ENCODE data around the gene POP7.

Gene POP7

DNA sequence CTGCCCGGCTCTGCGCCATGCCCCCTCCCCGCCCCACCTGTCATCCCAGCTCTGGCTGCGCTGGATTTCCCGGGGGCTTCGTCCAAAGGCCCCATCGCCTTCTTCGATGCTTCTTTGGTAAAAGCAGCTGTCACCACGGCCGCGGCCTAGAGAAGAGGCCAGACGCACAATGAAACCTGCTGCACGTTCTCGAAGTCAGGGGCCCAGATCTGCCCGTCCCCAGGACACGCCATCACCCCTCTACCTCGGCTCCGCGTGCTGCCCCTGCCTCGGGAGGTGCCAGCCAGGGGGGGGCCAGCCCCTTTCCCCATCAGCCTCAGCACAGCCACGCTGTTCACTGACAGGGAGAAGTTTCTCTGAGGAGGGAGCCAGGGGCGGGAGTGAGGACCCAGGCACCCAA lies 18.7 kb upstream of the POP7 start:
- in situ Hi-C loops (cut with HindIII; ENCODE audit: low sequenced_read_pairs): no loop called here
- DNase-seq (ENCODE audit: low read depth): no peak
- no peak for TF ChIP-seq CTCF (IDR thresholded peaks at IDR 0.05; ENCODE audit: low read depth, low read length, missing control alignments)

DNA sequence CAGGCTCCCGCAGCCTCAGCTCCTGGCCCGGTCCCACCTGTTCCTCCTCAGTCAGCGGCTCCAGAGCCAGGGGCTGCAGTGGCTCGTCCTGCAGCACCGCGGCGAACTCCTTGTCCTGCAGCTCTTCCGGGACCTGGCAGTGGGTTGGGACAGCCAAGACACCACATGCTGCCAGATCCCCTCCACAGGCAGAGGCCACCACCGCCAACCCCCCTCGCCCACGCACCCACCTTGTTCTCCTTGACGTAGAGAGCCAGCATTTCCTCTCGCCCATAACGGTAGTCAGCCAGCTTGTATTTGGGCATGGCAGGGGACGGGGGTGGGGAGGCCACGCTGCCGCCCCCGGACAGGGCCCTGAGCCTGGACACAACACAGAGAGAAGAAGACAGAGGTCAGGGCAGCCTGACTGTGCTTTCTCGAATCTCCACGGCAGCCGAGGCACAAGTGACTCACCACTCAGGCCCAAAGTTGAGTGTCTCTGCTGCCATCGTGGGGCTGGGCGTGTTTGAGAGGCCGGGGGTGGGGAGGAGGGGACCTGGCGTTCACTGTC lies 18.1 kb upstream of the POP7 start:
- no peak overlapping the region for H3K4me3 ChIP-seq (ENCODE audit: low read depth, low read length)
- in situ Hi-C loops (cut with HindIII; ENCODE audit: low sequenced_read_pairs): no loop called here
- DNase-seq (ENCODE audit: low read depth): no peak
- TF ChIP-seq CTCF (IDR thresholded peaks at IDR 0.05; ENCODE audit: low read depth, low read length, missing control alignments): no peak

More for the DNA sequence above, 18.7 kb upstream of the POP7 start:
- no peak overlapping the region for H3K4me3 ChIP-seq (ENCODE audit: low read depth, low read length)

DNA sequence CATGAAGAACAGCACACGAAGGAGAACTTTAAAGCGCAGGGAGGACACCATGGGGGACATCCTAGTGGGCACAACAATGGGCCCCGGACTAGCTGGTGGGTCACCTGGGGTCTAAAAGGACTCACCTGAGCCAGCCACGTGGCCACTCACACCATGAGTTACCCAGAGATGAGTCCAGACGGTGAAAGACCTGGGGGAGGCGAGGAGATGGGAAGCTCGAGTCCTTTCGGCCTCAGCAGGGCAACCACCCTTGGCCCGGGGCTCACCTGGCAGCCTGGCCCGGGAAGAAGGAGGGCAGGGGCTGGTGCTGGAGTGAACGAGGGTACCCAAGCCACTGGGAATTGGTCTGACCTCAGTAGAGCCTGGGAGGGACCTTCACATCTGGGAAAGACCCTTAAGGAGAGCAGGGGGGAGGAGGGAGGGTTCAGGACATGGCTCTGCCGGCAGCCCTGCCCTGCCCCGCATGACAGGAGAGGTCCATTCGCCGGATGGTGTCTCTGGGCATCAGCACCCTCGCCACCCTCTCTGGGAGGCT lies 17.5 kb upstream of the POP7 start:
- in situ Hi-C loops (cut with HindIII; ENCODE audit: low sequenced_read_pairs): no loop called here
- DNase-seq (ENCODE audit: low read depth): no peak
- TF ChIP-seq CTCF (IDR thresholded peaks at IDR 0.05; ENCODE audit: low read depth, low read length, missing control alignments): no peak

DNA sequence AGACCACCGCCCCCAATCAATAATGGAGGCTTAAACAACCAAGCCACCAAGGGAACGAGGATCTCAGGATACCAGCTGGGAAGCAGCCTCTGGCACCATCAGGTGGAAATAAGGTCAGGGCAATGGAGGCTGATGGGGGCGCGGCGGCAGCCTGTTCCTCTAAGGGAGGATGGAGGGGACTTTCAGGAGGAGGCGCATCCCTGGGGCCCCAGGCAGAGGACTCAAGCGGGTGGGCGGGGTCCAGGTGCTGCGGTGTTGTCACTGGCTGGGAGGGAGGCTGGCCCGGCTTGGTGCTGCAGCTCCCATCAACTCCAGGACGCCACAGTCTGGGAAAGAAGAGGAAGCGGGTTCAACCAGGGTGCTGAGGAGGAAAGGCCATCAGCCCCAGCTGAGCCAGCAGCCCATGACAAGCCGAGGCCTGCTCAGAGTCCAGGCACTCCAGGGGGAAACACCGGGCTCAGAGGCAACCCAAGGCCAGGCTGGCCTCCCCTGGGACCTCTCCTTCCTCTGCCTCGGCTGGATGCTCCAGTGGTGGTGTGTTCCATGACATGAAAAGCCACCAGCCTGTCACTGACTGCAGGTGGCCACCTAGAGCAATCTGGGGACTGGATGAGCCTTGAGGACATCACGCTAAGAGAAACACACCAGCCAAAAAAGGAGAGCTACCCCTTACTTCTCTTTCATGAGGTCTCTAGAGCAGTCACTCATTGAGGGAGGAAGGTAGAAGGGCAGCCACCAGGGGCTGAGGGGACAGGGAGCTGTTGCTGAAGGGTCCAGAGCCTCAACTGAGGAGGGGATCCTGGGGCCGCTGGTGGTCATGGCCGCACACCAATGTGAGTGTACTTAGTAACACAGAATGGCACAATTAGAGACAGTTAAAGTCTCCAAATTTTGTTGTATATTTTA lies 16.4 kb upstream of the POP7 start:
- DNase-seq (ENCODE audit: low read depth): no peak
- in situ Hi-C loops (cut with HindIII; ENCODE audit: low sequenced_read_pairs): no loop called here
- TF ChIP-seq CTCF (IDR thresholded peaks at IDR 0.05; ENCODE audit: low read depth, low read length, missing control alignments): no peak
- no peak overlapping the region for H3K4me3 ChIP-seq (ENCODE audit: low read depth, low read length)

More for the DNA sequence above, 17.5 kb upstream of the POP7 start:
- H3K4me3 ChIP-seq (ENCODE audit: low read depth, low read length): no peak overlapping the region

DNA sequence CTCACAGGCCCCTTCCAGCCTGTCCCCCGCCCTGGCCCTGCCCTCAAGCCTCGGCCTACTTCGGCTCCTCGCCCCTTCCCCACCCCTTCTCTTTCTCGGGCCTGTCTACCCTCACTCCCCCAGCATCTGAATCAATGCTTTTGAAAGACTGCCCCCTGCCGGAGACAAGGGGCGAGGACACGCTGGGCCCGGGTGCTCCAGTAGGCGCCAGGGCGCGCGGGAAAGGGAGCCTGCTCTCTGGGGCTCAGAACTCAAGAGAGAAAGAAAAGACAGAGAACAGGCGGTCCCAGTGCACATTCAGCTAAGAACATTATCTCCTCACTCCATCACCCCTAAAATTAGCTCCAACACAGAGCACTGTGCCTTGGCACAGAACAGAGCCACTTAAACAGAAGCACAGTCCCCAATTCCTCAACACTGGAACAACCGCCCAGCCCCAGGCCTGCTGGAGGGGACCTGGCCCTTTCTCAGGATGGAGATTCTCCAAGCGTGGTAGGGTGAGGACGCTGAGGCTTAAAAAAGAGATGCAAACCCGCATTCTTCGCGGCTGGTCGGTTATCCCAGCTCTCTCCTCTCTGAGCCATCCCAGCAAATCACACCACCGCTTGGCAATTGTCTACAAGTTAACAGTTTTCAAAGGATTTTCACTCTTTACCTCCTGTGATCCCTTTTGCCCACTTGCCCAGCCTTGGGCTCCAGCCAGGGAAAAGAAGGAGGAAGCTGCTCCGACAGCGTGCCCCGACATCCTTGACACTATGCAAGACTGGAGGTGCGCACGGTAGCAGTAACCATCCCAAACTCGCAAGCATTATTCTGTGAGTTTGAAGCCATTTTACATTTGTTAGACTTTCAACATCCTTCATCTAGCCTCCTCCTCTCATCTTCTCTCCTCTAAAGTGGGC lies 14.0 kb upstream of the POP7 start:
- in situ Hi-C loops (cut with HindIII; ENCODE audit: low sequenced_read_pairs): no loop called here
- H3K4me3 ChIP-seq (ENCODE audit: low read depth, low read length): peak overlapping the region; percentile 82
- peak; percentile 90 for TF ChIP-seq CTCF (IDR thresholded peaks at IDR 0.05; ENCODE audit: low read depth, low read length, missing control alignments)
- peak; percentile 55 for DNase-seq (ENCODE audit: low read depth)

GRCh38 chr7:100692578-100692961 lies 13.4 kb upstream of the POP7 start:
- peak overlapping the region; percentile 82 for H3K4me3 ChIP-seq (ENCODE audit: low read depth, low read length)
- in situ Hi-C loops (cut with HindIII; ENCODE audit: low sequenced_read_pairs): no loop called here
- no peak for DNase-seq (ENCODE audit: low read depth)
- no peak for TF ChIP-seq CTCF (IDR thresholded peaks at IDR 0.05; ENCODE audit: low read depth, low read length, missing control alignments)
